GM18909 (cell line): ENCODE results near the gene DRAM2.
A peak's percentile ranks its signal among the peaks of the same experiment; 100 is the strongest.

Experiments used
- ATAC-seq: cut with Tn5 transposase; IDR thresholded peaks from one replicate; pipeline ENCODE4 v1.9.1; 2021; ENCODE audit warnings: mild to moderate bottlenecking; ENCODE audit not compliant: unreplicated experiment, poor library complexity

DRAM2 gene

DNA sequence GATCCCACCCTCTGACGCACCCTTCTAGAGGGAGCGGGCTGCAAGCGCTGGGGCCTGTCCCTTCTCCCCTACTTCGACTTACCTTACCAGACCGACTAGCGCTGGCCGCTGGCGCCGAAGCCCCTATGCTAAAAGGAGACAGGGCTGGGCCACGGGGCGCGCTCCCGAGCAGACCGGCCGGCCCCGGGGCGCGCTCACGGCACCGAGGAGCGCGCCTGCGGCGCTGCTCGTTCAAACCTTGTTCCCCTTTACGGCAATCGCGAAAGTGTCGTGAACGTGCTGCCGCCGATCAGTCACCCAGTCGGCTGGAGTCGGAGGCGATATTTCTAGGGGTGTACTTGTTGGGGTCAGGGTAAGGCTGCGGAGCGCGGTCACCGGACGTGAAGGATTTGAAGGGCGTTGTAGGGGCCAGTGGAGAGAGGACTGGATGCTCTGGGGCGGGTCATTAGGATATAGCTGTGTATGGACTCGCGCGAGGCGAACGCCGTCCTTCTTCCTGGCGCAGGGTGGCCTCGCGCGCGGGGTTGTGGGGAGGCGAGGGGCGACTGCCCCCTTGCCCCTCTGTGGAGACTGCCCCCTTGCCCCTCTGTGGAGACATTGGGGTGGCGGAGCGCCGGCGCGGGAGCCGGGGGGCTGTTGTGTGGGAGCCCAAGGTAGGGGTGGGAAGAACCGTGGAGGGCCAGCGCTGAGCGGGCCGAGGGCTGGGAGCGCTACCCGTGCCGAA is at the start of gene DRAM2, which contains the start of gene CEPT1:
TSS of gene DRAM2 (minus strand) at position 138 of the 724 bp plus-strand sequence. CDS start 8,539 bp downstream, outside the sequence.
TSS of gene CEPT1 (plus strand) at position 268 of the 724 bp plus-strand sequence. CDS start 7,492 bp downstream, outside the sequence.
- peak; percentile 74 for ATAC-seq

DNA sequence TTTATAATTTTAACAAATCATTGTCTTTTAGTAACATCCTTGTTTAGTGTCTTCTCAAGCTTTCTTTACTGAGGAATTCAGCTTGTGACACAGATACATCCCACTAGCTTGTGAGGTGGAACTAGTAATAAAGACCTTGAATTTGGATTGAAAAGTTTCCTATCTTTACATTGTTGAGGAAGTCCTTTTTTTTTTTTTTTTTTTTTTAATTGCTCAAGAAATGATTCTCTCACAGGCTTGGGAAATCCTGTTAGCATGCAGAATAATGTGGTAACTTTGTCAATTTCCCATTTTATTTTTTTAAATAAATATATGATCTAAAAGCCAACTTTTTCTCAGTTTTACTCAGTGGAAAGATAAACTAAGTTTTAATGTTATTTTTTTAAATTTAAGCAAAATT is 44.8 kb upstream of the DRAM2 start:
- ATAC-seq = no peak

DNA sequence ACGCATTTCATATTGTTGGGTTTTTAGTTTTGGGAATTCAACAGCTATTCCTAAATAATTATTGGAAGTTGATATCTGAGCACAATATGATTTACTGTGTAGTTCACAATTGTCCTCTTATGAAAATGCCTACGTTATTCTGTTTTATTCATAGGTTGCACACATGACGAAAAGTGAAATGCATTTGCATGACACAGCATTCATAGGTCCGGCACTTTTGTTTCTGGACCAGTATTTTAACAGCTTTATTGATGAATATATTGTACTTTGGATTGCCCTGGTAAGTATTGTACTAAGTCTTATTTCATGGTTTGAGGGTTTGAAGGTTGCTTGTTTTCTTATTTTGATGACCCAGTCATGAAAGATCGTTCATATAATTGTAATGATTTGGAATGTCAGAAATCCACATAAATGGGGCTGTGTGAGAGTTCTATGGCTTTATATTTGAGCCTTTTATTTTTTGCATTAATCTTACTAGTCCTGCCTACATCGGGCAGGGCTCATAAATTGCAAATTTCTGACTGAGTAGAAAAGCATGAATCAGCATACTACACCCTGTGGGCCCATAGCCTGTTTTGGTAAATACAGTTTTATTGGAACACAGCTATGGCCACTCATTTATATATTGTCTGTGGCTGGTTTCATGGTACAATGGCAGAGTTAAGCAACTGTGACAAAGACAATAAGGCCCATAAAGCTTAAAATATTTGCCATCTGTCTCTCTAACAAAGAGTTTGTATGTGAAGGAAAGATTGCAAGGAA is 43.6 kb upstream of the DRAM2 start:
- ATAC-seq = no peak

DNA sequence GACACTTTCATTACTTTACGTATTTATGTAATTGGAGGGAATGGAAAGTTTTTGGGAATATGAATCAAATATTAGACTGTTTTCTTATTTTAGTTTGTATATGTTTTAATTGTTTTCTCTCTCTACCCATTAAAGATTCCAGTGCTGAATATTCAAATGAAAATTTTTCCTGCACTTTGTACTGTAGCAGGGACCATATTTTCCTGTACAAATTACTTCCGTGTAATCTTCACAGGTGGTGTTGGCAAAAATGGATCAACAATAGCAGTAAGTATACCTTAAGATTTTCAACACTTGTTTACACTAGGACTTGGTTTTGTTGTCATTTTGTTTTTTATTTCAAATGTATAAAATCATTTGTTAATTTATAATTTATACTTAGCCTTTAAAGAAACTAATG is 42.2 kb upstream of the DRAM2 start:
- no peak for ATAC-seq

DNA sequence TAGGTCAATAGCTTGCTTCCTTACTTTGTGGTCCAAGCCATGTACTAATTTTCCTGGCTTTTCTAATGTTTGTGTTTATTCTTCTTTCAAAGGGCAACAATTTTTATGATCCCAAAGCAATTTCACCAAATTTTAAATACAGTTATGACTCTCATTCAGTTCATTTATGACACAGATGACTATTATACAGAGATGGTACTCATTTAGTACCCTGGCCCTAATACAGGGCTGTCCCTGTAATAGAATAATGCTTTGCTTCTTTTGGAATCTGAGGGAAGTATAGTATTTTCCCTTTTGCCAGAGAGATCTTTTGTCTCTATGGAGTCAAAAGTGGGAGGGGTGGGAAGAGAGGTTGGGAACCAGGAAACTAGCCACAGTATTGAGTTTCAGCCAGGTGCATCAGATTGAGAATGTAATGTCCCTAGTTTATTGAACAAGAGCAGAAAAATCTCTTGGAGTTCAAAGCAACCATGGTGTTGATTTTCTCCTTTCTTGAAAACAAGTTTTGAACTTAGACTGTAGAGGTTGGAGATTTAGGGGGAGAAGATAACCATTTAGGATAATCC is 40.2 kb upstream of the DRAM2 start:
- no peak for ATAC-seq

DNA sequence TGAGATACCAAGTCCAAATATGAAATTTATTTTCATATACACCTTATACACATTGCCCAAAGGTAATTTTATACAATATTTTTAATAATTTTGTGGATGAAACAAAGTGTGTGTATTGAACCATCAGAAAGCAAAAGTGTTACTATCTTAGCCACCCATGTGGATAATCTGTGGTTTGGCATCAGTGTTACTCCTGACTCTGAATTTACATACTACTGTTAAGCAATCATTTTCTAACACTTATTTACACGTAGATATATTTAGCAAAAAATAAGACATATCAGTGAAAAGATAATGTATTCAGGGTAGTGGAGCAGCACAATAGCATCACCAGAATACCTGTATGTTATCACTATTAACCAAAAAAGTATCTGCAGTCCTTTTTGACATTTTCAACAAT is 36.8 kb upstream of the DRAM2 start:
- ATAC-seq = no peak

DNA sequence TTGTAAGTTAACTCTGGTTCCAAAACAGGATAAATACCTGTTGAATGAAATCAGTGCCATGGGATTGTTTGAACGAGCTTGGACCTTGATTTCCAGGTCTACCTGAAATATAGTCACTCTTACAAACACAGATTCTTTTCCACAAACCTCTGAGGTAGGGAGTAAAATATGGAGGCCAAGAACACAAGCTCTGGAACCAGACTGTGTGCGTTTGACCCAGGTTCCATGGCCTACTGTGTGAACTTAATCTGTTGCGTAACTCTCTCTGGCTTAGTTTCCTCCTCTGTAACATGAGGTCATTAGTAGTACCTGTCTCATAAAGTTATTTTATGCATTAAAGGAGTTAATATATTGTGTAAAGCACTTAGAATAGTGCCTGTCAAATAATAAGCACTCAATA is 35.5 kb upstream of the DRAM2 start:
- ATAC-seq = no peak

DNA sequence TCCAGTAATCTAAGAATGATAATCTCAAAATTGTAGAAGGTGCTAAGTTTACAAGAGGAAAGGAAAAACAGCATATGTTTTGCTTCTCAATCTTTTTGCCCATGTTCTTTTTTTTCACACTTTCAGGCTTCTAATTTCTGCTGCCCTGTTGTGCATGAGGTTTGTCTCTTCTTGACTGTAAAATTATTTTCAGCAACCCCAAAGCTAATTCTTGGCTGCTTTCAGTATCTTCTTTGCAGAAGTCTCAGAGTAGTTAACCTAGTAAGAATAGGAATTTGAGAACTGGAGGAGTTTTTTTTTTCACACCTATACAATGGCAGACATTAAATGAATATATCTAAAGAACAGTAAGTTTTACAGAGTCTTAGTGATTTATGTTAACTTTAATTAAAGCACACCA is 34.2 kb upstream of the DRAM2 start:
- no peak for ATAC-seq

DNA sequence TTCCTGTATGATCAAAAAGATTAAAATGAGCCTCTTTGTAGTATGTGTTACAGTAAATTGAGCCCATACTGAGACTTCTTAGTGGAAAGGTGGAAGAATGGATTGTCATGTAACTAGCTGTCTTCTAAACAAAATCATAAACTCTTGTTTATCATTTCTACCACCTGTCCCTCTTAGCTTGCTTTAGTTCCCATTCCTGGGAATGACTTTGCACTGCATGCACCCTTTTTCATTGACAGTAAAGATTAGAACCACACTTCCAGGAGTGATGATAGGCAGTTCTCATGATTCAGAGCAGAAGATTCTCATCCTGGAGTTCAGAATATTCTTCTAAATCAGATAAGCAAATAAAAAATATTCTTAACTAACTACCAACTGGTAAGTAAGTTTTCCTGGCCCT is 32.6 kb upstream of the DRAM2 start:
- ATAC-seq = no peak

DNA sequence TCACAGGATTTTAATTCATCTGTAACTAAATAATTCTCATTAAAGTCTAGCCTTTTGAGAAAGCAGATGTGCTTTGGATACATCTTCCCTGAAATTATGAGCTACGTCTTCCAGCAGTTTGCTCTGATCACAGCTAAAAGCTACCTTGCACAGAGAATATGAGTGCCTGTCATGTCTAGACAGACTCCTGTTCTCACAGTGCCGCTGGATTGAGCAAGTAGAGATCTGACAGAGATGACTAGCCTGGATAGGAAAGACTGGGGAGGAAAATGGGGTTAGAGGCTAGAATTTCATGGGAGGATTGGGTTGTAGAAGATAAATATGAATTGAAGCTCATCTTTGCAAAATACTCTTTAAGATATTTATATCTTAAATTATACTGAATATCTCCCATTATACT is 24.3 kb upstream of the DRAM2 start:
- ATAC-seq = no peak

DNA sequence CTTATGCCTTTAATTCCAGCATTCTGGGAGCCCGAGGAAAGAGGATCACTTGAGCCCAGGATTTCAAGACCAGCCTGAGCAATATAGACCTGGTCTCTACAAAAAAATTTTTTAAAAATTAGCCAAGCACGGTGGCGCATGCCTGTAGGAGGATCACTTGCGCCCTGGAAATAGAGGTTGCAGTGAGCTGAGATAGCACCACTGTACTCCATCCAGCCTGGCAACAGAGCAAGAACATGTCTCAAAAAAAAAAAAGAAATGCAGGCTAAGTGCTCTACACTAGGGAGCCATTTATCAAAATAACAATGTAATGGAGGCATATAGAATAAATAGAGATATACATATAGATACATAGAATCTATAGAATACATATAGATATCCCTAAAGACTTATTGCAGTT is 23.5 kb upstream of the DRAM2 start:
- ATAC-seq = no peak

DNA sequence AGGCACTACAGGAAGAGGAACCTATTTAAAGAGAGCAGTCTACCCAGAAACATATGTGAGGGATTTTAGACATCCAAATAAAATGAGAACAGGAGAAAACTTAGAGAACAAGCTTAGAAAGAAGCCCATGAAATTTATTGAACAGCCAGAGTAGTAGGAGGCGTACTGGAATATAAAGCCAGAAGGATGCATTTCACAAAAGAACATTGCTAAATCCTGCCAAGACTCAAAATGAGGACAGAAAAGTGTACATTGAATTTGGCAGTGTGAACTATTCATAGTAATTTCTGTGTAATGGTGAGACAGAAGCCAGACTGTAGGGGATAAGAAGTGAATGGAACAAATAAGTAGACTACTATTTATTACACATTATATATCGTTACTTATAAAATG is 22.6 kb upstream of the DRAM2 start:
- no peak for ATAC-seq

DNA sequence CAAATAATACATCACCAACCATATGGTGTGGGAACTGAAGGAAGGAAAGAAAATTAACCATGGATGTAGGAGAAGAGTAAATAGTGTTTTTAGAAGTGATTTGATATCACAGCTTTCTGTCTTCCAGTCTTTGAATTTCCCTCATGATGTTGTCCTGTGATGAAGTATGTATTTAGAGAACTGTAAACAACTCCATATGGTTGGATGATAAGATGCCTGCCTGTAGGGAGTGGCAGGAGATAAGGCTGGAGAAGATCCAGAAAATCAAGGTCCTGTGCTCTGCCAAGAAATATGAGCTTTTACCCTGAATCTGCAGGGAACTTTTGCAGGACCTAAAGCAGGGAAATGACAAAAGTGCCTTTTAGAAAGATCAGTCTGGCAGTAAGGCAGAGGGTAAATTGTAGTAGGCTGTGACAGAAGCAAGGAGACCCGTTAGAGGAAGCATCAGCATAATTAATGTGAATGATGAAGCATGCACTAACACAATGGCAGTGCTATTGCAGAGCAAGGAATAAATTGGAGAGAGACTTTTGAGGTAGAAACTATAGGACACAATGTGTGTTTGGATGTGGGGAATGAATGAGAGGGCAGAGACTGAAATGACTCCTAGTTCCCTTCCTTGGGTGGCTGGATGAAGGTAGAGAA is 22.1 kb upstream of the DRAM2 start:
- no peak for ATAC-seq

DNA sequence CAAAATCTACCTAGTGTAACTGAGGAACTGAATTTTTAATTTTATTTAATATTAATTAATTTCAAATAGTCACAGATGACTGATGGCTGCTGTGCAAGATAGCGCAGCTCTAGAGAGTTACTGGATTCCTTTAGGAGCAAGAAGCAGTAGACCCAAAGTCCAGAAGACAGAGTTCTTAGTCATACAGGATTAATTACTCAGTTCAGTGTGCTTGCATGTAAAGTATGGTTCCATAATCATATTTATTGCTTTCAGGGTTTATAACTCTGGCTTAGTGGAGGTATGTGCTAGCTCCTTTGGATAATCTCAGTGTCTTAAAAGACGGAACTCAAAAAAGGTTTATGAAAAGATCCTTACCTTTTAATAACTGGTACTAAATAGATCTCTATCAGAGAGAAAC is 17.5 kb upstream of the DRAM2 start:
- no peak for ATAC-seq

DNA sequence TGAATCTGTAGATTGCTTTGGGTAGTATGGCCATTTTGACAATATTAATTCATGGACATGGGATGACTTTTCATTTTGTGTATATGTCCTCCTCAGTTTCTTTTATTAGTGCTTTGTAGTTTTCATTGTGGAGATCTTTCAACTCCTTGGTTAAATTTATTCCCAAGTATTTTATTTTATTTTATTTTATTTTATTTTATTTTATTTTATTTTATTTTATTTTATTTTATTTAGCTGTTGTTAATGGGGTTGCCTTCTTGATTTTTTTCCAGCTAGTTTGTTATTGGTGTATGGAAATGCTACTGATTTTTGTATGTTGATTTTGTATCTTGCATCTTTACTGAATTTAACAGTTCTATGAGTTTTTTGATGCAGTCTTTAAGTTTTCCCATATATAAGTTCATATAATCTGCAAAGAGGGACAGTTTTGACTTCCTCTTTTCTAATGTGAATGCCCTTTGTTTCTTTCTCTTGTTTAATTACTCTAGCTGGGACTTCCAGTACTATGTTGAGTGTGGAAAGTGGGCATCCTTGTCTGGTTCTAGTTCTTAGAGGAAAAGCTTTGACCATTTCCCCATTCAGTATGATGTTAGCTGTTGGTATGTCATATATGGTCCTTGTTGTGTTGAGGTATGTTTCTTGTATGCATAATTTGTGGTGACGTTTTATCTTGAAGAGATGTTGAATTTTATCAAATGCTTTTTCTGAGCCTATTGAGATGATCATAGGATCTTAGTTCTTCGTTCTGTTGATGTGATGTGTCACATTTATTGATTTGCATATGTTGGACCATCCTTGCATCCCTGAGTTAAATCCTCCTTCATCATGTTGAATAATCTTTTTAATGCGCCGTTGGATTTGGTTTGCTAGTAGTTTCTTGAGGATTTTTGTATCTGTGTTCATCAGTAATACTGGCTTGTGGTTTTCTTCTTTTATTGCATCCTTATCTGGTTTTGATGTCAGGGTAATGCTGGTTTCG is 14.4 kb upstream of the DRAM2 start:
- no peak for ATAC-seq

DNA sequence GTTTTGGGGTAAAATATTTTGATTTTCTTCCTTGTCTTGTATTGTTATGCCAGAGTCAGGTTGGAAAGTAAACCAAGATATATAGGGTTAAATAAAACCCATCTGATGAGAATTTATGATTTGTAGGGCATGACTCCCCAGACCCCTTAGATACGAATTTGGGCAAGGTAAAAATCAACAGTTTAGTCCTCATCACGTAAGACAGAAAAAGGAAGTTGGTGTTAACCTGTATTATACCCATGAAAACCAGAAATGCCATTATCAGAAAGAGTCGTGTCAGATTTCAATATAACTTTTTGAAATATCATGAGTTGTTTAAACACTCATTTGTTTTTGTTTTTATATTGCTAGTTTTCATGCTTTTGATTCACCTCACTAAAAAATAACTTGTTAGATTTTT is 11.9 kb upstream of the DRAM2 start:
- no peak for ATAC-seq

DNA sequence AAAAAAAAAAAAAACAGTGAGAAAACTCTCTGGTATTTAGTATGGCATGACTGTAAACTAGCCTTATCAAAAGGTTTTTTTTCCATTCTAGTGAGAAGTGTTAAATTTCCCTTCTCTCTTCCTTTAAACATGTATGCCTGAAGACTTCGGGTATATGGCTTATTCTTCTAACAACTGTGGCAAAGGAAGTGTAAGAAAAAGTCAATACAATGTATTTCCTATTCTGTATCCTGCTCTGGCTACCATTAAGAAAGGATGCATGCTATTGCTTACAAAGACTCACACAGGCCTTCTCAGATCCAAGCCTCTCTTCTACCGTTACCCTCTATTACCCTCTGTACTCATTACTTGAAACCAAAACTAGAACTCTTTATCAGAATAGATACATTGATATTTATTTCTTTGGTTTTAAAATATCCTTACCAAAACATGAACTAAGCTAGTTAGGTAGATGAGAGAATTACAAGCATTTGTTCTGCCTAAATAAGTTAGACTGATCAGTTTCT is 8.5 kb upstream of the DRAM2 start:
- ATAC-seq = peak; percentile 46

DNA sequence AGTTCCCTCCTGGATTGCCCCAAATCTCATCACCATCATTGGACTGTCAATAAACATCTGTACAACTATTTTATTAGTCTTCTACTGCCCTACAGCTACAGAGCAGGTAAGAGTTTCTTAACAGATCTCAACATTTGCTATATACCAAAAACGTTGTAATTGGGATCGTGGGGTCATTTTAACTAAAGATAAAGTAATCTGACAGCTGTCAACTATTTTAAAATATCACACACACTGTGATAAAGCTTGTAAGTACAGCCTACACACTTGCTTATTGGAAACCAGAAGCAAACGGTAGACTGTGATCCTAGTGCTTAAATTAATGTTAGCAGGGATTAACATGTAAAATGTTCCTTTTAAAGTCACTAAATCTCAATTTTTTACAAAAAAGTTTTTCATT is 8.1 kb upstream of the DRAM2 start:
- no peak for ATAC-seq

DNA sequence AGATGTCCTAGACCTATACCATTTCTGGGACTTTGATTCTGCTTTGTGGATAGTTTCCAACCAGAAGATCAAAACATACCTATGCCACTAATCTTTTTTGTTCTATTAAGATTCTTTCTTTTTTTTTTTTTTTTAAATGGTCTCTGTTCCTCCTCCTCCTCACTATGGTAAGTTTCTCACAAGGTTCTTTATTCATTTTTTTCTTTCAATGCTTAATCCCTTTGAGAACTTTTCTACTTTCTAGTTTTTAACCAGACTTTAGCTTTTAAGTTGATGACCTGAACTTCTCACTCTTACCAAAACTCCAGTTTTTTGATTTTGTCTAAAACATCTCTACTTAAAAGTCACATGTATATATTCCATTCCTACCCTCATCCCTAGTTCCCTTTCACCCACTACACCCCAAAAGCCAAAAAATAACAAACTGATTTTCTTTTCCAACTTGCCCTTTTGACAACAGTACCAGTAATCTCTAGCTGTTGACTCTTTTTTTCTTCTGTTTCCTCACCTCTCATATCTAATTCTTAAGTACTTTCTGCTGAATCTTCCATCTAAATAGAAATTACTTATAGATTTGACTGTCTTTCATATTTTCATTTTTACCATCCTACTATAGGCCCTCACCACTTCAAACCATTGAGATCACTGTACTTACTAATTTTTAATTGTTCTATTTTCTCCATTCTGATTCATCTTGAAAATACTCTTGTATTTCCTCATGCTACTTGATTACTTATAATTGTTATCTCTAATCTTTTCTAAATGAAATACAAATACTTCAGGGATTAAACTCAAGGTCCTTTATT is 6.3 kb upstream of the DRAM2 start:
- no peak for ATAC-seq
